ENCODE data around the gene SEMA3F. TPM values are rescaled to one million over a fixed set of nuclear protein-coding genes. Genes with fewer than 3 reads are reported as not detected.

SEMA3F gene
- total and polyA plus RNA-seq, 9 donors: 1.9 to 31.5 (median 7.2) TPM

GRCh38 chr3:50150404-50150750 lies 4.7 kb upstream of the SEMA3F start:
- 88 to 96% (median 92%) methylated on average over 1 of the region's 1 CpG for WGBS, 3 donors
- TF ChIP-seq, protein P1, sequence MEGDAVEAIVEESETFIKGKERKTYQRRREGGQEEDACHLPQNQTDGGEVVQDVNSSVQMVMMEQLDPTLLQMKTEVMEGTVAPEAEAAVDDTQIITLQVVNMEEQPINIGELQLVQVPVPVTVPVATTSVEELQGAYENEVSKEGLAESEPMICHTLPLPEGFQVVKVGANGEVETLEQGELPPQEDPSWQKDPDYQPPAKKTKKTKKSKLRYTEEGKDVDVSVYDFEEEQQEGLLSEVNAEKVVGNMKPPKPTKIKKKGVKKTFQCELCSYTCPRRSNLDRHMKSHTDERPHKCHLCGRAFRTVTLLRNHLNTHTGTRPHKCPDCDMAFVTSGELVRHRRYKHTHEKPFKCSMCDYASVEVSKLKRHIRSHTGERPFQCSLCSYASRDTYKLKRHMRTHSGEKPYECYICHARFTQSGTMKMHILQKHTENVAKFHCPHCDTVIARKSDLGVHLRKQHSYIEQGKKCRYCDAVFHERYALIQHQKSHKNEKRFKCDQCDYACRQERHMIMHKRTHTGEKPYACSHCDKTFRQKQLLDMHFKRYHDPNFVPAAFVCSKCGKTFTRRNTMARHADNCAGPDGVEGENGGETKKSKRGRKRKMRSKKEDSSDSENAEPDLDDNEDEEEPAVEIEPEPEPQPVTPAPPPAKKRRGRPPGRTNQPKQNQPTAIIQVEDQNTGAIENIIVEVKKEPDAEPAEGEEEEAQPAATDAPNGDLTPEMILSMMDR (IDR thresholded peaks at IDR 0.05): no peak
- TF ChIP-seq POLR2A (IDR thresholded peaks at IDR 0.05) (no peak), EP300 (IDR thresholded peaks at IDR 0.05) (no peak)
- no peak for DNase-seq
- H3K36me3 ChIP-seq: no peaks in the 10 kb centered on the region
- peaks cover 4% of the 10 kb centered on the region for H3K4me1 ChIP-seq (ENCODE audit: insufficient read depth)
- no peak overlapping the region for H3K27ac ChIP-seq
- H3K9me3 ChIP-seq: no peaks in the 10 kb centered on the region
- no peak overlapping the region for H3K4me3 ChIP-seq
- intact Hi-C loops (cut with DNase I): no loop called here
- no peaks in the 10 kb centered on the region for H3K27me3 ChIP-seq

DNA sequence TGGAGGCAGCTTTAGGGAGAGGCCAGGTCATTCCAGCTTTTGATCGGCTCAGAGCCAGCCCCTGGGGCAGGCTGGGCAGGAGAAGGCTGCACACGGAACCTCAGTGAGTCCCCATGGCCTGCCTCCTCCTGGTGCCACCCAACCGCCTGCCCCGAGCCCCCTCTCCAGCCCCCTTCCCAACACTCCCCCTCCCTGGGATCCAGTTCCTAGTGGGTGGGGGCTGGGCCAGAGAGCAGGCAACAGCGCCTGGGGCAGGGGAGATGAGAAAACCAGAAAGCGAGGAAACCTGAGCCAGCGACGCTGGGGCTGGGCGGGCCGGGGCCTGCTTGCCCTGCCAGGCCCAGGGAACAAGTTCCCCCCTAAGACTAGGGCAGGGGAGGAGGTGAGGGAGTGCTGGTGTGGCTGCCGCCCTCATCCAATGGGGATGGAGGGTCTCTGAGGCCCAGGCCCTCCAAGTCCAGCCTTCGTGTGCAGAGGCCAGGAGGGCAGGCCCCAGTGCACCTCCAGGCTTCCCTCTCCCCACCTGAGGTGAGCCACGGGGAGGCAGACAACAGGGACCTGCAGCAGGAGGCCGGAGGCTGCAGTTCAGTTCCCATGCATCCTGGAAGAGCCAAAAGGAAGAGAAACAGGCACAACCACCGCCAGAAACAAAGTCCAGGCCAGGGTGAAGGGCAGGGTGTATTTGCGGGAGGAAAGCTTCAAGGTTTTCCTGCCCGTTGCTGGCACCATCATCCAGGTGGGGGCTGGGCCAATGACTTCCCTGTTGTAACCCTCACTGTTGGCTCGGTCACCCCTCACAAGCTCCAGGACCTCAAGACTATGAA lies 4.0 kb upstream of the SEMA3F start:
- Histone ChIP-seq H3K9me3 (no peaks in the 10 kb centered on the region), H3K27me3 (no peaks in the 10 kb centered on the region), H3K4me1 (ENCODE audit: insufficient read depth) (peaks cover 5% of the 10 kb centered on the region), H3K4me3 (no peak overlapping the region), H3K27ac (no peak overlapping the region), H3K36me3 (no peaks in the 10 kb centered on the region)
- no peak for TF ChIP-seq POLR2A (IDR thresholded peaks at IDR 0.05)
- no peak for TF ChIP-seq EP300 (IDR thresholded peaks at IDR 0.05)
- TF ChIP-seq, protein P1 (IDR thresholded peaks at IDR 0.05): no peak
- intact Hi-C loops (cut with DNase I): no loop called here
- DNase-seq: no peak
- 82% methylated on average over 18 of the region's 18 CpGs for WGBS, 3 donors

GRCh38 chr3:50151728-50152127 lies 3.4 kb upstream of the SEMA3F start:
- Histone ChIP-seq H3K27ac (no peak overlapping the region), H3K4me3 (no peak overlapping the region), H3K9me3 (no peaks in the 10 kb centered on the region), H3K27me3 (no peaks in the 10 kb centered on the region), H3K4me1 (ENCODE audit: insufficient read depth) (peaks cover 5% of the 10 kb centered on the region), H3K36me3 (no peaks in the 10 kb centered on the region)
- TF ChIP-seq, protein P1 (IDR thresholded peaks at IDR 0.05): no peak
- TF ChIP-seq POLR2A (IDR thresholded peaks at IDR 0.05) (no peak), EP300 (IDR thresholded peaks at IDR 0.05) (no peak)
- 71 to 98% (median 94%) methylated on average over 4 to 5 of the region's 5 CpGs for WGBS, 3 donors
- no peak for DNase-seq
- intact Hi-C loops (cut with DNase I): no loop called here

- no peak for DNase-seq
- Histone ChIP-seq H3K4me3 (no peak overlapping the region), H3K9me3 (no peaks in the 10 kb centered on the region), H3K4me1 (ENCODE audit: insufficient read depth) (peaks cover 7% of the 10 kb centered on the region), H3K27ac (no peak overlapping the region), H3K36me3 (no peaks in the 10 kb centered on the region), H3K27me3 (no peaks in the 10 kb centered on the region)
- no peak for TF ChIP-seq EP300 (IDR thresholded peaks at IDR 0.05)
- TF ChIP-seq, protein P1 (IDR thresholded peaks at IDR 0.05): no peak
- no peak for TF ChIP-seq POLR2A (IDR thresholded peaks at IDR 0.05)
- WGBS, 3 donors: 56 to 73% (median 62%) methylated on average over 9 of the region's 9 CpGs
- intact Hi-C loops (cut with DNase I): no loop called here
Observed at GRCh38 chr3:50153782-50154475, 1.2 kb upstream of the SEMA3F start.

All from ovary (tissue), 9 donors.